Measurements from ENCODE around the gene NDUFB5. TPM values are rescaled to one million over a fixed set of nuclear protein-coding genes. Genes with fewer than 3 reads are reported as not detected.

The NDUFB5 gene
- total RNA-seq, 1 experiment from 2014 or later: 116 TPM

DNA sequence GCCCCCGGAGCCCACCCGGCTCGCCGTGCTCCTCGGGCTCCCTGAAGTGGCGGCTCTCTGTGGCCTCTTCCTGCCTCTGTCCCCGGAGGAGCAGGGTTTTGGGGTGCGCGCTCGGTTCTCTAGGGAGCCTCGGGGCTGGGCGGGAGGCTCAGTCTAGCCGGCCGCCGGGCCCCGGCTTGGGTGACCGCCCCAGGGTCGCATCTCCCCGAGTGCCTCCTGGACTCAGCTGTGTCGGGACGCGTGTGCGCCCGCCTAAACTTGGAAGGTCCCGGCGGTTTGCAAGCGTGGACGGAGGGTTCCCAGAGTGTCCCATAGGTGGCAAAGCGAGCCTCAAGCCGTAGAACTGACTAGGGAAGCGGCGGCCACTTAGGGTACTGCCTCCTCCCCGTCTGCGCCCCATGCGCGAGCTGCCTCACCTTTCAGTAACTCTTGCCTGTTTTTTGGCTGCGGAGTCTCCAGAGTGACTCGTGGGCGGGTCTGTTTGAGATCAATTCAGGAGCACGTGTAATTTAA, 41.3 kb upstream of the NDUFB5 start:
- Histone ChIP-seq H3K9me3 (ENCODE audit: control insufficient read depth in 1 of 2, insufficient read depth in 1 of 2, low read depth in 1 of 2, low read length in 2 of 2) (no peaks in the 10 kb centered on the region), H3K4me1 (ENCODE audit: control insufficient read depth in 1 of 2, insufficient read depth in 2 of 2, low read length in 2 of 2) (peaks cover 2 to 16% of the 10 kb centered on the region in 2 experiments; a peak in 1 of 4 replicates), H3K9me2 (ENCODE audit: insufficient read depth) (no peaks in the 10 kb centered on the region), H3K27ac (ENCODE audit: low read depth, low read length) (peak overlapping the region; percentile 81), H2AFZ (ENCODE audit: low read depth, low read length, poor library complexity, severe bottlenecking) (peak overlapping the region; percentile 70), H3K27me3 (ENCODE audit: insufficient read depth, low read length) (no peaks in the 10 kb centered on the region), H3K4me3 (replicated peaks in 1 of 2; ENCODE audit: low read depth in 1 of 2, low read length in 2 of 2) (peak overlapping the region; percentile 80 to 84), H3K79me2 (ENCODE audit: insufficient read depth, low read length) (peaks cover 48% of the 10 kb centered on the region), H3K9ac (ENCODE audit: low read length) (peak overlapping the region; percentile 91), H4K20me1 (ENCODE audit: insufficient read depth) (0 out of 2 replicates have a peak, but pooled peaks cover 3% of the 10 kb centered on the region), H3K36me3 (ENCODE audit: control insufficient read depth in 1 of 2, insufficient read depth in 2 of 2, low read length in 2 of 2) (no peaks in the 10 kb centered on the region), H3K4me2 (ENCODE audit: low read length) (peak overlapping the region; percentile 90)
- ChIA-PET RAD21 (ENCODE audit: low non-redundant PET in 1 of 2, low total read pairs in 2 of 2, uncharacterized antibody in 2 of 2, unreplicated experiment in 2 of 2) (no interaction called here), POLR2A (interaction anchor here (1.2 kb wide), 1 partner anchor 242 kb away, joined by 4 read pairs; no protein-coding TSS in a partner anchor), CTCF (interaction anchor here (1.2 to 1.3 kb wide), 2 partner anchors 116 to 242 kb away, joined by 5 to 12 read pairs; no protein-coding TSS in a partner anchor)
- intact Hi-C loops (cut with micrococcal nuclease): loop anchor here (2.0 kb wide), 2 partner anchors 549 to 1039 kb away; partner anchors contain the start of gene TTC14
- ATAC-seq (peak; percentile 56), DNase-seq (ENCODE audit: low read depth, low spot score) (peak; percentile 48)
- no TSS peak for BruUV-seq (replicated peaks)
- TF ChIP-seq, protein P1, sequence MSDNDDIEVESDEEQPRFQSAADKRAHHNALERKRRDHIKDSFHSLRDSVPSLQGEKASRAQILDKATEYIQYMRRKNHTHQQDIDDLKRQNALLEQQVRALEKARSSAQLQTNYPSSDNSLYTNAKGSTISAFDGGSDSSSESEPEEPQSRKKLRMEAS (IDR thresholded peaks at IDR 0.05): 0 out of 2 replicates have a peak, but pooled peaks have one; percentile 20
- TF ChIP-seq, protein P2, sequence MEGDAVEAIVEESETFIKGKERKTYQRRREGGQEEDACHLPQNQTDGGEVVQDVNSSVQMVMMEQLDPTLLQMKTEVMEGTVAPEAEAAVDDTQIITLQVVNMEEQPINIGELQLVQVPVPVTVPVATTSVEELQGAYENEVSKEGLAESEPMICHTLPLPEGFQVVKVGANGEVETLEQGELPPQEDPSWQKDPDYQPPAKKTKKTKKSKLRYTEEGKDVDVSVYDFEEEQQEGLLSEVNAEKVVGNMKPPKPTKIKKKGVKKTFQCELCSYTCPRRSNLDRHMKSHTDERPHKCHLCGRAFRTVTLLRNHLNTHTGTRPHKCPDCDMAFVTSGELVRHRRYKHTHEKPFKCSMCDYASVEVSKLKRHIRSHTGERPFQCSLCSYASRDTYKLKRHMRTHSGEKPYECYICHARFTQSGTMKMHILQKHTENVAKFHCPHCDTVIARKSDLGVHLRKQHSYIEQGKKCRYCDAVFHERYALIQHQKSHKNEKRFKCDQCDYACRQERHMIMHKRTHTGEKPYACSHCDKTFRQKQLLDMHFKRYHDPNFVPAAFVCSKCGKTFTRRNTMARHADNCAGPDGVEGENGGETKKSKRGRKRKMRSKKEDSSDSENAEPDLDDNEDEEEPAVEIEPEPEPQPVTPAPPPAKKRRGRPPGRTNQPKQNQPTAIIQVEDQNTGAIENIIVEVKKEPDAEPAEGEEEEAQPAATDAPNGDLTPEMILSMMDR (IDR thresholded peaks at IDR 0.05 in 2 of 3, conservative IDR thresholded peaks at IDR 0.05 in 1 of 3; ENCODE audit: borderline replicate concordance in 1 of 3, insufficient read depth in 1 of 3, low read depth in 2 of 3, low read length in 2 of 3): peak in 2 of 3 experiments; percentile 35 to 46; a peak in 4 of 6 replicates
- TF ChIP-seq, protein P3, sequence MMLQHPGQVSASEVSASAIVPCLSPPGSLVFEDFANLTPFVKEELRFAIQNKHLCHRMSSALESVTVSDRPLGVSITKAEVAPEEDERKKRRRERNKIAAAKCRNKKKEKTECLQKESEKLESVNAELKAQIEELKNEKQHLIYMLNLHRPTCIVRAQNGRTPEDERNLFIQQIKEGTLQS (IDR thresholded peaks at IDR 0.05): no peak
- TF ChIP-seq ZFX (IDR thresholded peaks at IDR 0.05): no peak; the same call in 1 of the 2 replicates
- no peak for TF ChIP-seq YY1 (IDR thresholded peaks at IDR 0.05; ENCODE audit: extremely low read depth, insufficient replicate concordance, low read depth, low read length)
- TF ChIP-seq SP1 (IDR thresholded peaks at IDR 0.05; ENCODE audit: low read depth): no peak
- TF ChIP-seq, protein P4, sequence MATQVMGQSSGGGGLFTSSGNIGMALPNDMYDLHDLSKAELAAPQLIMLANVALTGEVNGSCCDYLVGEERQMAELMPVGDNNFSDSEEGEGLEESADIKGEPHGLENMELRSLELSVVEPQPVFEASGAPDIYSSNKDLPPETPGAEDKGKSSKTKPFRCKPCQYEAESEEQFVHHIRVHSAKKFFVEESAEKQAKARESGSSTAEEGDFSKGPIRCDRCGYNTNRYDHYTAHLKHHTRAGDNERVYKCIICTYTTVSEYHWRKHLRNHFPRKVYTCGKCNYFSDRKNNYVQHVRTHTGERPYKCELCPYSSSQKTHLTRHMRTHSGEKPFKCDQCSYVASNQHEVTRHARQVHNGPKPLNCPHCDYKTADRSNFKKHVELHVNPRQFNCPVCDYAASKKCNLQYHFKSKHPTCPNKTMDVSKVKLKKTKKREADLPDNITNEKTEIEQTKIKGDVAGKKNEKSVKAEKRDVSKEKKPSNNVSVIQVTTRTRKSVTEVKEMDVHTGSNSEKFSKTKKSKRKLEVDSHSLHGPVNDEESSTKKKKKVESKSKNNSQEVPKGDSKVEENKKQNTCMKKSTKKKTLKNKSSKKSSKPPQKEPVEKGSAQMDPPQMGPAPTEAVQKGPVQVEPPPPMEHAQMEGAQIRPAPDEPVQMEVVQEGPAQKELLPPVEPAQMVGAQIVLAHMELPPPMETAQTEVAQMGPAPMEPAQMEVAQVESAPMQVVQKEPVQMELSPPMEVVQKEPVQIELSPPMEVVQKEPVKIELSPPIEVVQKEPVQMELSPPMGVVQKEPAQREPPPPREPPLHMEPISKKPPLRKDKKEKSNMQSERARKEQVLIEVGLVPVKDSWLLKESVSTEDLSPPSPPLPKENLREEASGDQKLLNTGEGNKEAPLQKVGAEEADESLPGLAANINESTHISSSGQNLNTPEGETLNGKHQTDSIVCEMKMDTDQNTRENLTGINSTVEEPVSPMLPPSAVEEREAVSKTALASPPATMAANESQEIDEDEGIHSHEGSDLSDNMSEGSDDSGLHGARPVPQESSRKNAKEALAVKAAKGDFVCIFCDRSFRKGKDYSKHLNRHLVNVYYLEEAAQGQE (IDR thresholded peaks at IDR 0.05; ENCODE audit: low read depth): no peak
- TF ChIP-seq SIN3A (IDR thresholded peaks at IDR 0.05; ENCODE audit: low read depth): 0 out of 2 replicates have a peak, but pooled peaks have one; percentile 28
